Natural killer cell treated with Interleukin-12 subunit alpha and Interleukin-12 subunit beta and Interleukin-15 and Interleukin-18, amount 100 ng/mL, for 72 hours (primary cell): ENCODE results near the gene ATP7A. TPM values are rescaled to one million over a fixed set of nuclear protein-coding genes. Genes with fewer than 3 reads are reported as not detected.
"Not testable (repeated sequence)": the region's sequence is repeated elsewhere in the genome, so short reads cannot be mapped to it uniquely, and the experiment has no call there.

Experiments
- ATAC-seq, 2 donors: fragments of 150-1000 bp; cut with Tn5 transposase in 1 of 2; sonication (Bioruptor Pico), chemical (Tn5 transposase) in 1 of 2; 2 replicates each; pipeline ENCODE4 v1.10.0; 2021
- DNase-seq: peaks from one replicate; pipeline ENCODE4 v3.0.0; 2022; ENCODE audit warnings: low spot score
- H3K27ac Mint-ChIP-seq, 2 donors: 1 replicate in 1 of 2; 2 replicates in 1 of 2; pipeline ENCODE4 v1.8.0; 2022; ENCODE audit warnings: mixed read lengths in 2 of 2, mild to moderate bottlenecking in 1 of 2, moderate library complexity in 1 of 2
- H3K27me3 Mint-ChIP-seq, 2 donors: 1 replicate in 1 of 2; 2 replicates in 1 of 2; pipeline ENCODE4 v1.8.0; 2022; ENCODE audit warnings: mixed read lengths in 2 of 2
- H3K36me3 Mint-ChIP-seq: one replicate; pipeline ENCODE4 v1.8.0; 2022; ENCODE audit warnings: mixed read lengths
- H3K4me1 Mint-ChIP-seq, 2 donors: 1 replicate in 1 of 2; 2 replicates in 1 of 2; pipeline ENCODE4 v1.8.0; 2022; ENCODE audit warnings: low read depth in 2 of 2, mixed read lengths in 2 of 2, mild to moderate bottlenecking in 1 of 2
- H3K4me3 Mint-ChIP-seq: one replicate; pipeline ENCODE4 v1.8.0; 2022; ENCODE audit warnings: mixed read lengths
- H3K9me3 Mint-ChIP-seq: 2 replicates; pipeline ENCODE4 v1.8.0; 2022; ENCODE audit warnings: mixed read lengths
- total RNA-seq, 2 donors: library from RNA; stranded (reverse); gene quantifications; one replicate each; pipeline ENCODE4 v1.2.3, GENCODE V29; 2022

Gene ATP7A
- total RNA-seq = 10 to 100 TPM in 1 of 2 donors, 1 to 10 TPM in 1; 7.0 to 12.1 TPM

DNA sequence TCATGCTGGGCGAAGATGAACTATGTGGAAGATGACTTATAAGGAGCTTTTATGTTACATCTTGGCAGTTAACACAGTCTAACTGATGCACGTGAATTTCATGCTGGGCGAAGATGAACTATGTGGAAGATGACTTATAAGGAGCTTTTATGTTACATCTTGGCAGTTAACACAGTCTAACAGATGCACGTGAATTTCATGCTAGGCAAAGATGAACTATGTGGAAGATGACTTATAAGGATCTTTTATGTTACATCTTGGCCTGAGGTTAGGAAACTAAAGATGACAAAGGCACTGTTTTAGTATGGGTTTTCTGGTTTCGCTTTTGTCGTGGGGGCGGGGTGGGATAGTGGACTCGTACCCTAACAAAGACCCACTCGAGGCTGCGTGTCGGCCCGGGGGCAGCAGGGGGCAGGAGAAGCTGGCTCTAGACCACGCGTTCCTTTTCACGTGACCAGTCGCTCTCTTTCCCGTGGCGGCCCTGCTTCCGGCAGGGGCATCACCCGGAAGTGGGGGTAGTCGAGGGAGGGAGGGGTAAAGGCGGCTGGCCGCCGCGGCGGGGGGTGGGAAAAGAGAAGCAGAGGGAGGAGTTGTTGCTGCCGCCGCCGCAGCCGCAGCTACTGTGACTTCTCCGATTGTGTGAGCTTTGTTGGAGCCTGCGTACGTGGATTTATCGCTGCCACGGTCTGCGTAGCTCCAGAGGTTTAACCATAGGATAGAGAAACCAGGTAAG is at the start of gene ATP7A:
TSS of gene ATP7A (plus strand) at position 586 of the 733 bp plus-strand sequence. CDS start 60,949 bp downstream, outside the sequence.
- DNase-seq (peak; percentile 94), ATAC-seq (peak; percentile 98 to 99)
- Mint-ChIP-seq H3K36me3 (no peaks in the 10 kb centered on the region), H3K27ac (peak within 1 kb of the TSS; percentile 88 to 97), H3K27me3 (no peaks in the 10 kb centered on the region), H3K4me3 (peak within 1 kb of the TSS; percentile 98), H3K4me1 (peaks cover 7 to 19% of the 10 kb centered on the region in 2 donors), H3K9me3 (no peaks in the 10 kb centered on the region)

DNA sequence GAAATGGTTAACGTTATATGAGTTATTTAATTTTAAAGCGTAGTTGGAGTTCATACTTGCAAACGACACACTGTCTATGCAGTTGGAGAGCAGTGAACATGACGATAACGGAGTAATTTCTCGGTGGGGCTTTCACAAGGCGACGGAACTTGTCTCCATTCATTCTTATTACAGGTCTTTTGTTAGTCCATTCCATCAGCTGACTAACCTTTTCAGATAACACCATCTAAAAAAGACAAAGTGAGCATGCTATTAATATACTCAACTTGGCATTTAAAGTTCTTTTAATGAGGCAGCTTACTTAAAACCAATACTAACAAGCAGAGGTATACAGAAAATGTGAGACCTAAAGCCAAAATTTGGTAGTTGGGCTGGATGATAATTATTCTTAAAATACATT is 35.1 kb upstream of the ATP7A start:
- Mint-ChIP-seq H3K36me3 (no peaks in the 10 kb centered on the region), H3K4me1 (peaks cover 0 to 5% of the 10 kb centered on the region in 2 donors), H3K9me3 (no peaks in the 10 kb centered on the region), H3K27ac (no peak overlapping the region), H3K27me3 (no peaks in the 10 kb centered on the region), H3K4me3 (no peak overlapping the region)
- ATAC-seq = no peak
- DNase-seq = no peak

DNA sequence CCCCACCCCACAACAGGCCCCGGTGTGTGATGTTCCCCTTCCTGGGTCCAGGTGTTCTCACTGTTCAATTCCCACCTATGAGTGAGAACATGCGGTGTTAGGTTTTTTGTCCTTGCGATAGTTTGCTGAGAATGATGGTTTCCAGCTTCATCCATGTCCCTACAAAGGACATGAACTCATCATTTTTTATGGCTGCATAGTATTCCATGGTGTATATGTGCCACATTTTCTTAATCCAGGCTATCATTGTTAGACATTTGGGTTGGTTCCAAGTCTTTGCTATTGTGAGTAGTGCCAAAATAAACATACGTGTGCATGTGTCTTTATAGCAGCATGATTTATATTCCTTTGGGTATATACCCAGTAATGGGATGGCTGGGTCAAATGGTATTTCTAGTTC is 29.1 kb upstream of the ATP7A start:
- H3K9me3 Mint-ChIP-seq, H3K27me3 Mint-ChIP-seq, DNase-seq, H3K27ac Mint-ChIP-seq, ATAC-seq, H3K36me3 Mint-ChIP-seq, H3K4me1 Mint-ChIP-seq, H3K4me3 Mint-ChIP-seq: not testable (repeated sequence)

- H3K36me3 Mint-ChIP-seq = peaks cover 5% of the 10 kb centered on the region
- H3K9me3 Mint-ChIP-seq = no peaks in the 10 kb centered on the region
- H3K4me1 Mint-ChIP-seq = peaks cover 14 to 19% of the 10 kb centered on the region in 2 donors
- DNase-seq (no peak), ATAC-seq (no peak)
- peak overlapping the region; percentile 94 for H3K4me3 Mint-ChIP-seq
- no peak overlapping the region for H3K27ac Mint-ChIP-seq
- H3K27me3 Mint-ChIP-seq = peaks cover 0 to 5% of the 10 kb centered on the region in 2 donors
These were observed 17.6 kb upstream of the ATP7A start for GRCh38 chrX:77892887-77893286.

- no peaks in the 10 kb centered on the region for H3K9me3 Mint-ChIP-seq
- peaks cover 0 to 5% of the 10 kb centered on the region in 2 donors for H3K27me3 Mint-ChIP-seq
- H3K4me1 Mint-ChIP-seq = peaks cover 14 to 20% of the 10 kb centered on the region in 2 donors
- peak overlapping the region; percentile 94 for H3K4me3 Mint-ChIP-seq
- peak overlapping the region in 1 of 2 donors; percentile 99 for H3K27ac Mint-ChIP-seq
- H3K36me3 Mint-ChIP-seq = peaks cover 5% of the 10 kb centered on the region
- DNase-seq (no peak), ATAC-seq (no peak)
These were observed 16.8 kb upstream of the ATP7A start for GRCh38 chrX:77893713-77894112.

DNA sequence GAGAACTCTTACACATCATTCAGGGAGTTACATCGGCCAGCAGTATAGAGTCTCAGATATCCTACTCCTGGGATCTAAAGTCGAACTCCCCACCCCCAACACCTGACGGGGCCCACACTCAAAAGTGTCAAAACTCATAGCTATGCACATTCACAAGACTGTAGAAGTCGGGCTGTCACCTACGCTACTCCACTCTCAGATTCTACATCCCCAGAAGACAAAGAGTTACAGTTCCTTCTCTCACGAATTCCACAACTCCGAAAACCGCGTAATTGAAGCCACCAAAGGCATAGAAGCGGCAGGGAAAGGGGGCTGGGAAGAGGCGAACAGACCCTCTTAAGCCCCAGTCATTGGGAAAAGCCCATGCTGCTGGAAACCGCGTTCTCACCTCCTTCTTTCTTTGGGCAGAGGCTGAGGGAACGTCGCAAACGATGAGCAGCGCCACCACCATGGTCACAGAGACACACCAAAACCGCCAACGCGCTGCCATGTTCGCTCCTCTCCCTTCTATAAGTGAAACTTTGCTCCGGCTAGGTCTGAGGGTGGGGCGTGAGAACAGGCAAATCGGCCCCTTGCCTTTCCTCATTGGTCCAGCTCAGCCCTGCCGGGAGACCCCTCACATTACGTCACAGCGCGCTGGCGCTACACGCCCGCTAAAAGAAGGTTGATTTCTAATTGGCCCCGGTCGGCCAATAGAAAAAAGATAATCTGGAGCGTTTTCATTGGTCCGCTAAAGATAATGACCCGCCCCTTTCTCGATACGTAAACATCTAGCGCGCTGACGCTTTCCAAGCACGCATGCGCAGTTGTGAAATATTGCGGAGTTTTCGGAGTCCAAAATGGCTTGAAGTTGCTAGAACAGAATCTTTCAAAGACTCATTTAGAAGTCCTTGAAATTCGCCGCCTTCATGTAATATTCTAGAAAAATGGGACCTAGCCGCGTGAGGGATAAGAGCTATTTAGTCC is 15.3 kb upstream of the ATP7A start, which contains the start of gene MAGT1:
TSS of gene MAGT1 (minus strand) at position 515 of the 966 bp plus-strand sequence. CDS start at position 490, 25 bp downstream.
- Mint-ChIP-seq H3K9me3 (no peaks in the 10 kb centered on the region), H3K27me3 (peaks cover 0 to 5% of the 10 kb centered on the region in 2 donors), H3K36me3 (peaks cover 5% of the 10 kb centered on the region), H3K27ac (peak within 1 kb of the TSS; percentile 92 to 99), H3K4me3 (peak within 1 kb of the TSS; percentile 94), H3K4me1 (peaks cover 12 to 19% of the 10 kb centered on the region in 2 donors)
- DNase-seq = peak; percentile 93
- ATAC-seq = peak; percentile 97 to 98

DNA sequence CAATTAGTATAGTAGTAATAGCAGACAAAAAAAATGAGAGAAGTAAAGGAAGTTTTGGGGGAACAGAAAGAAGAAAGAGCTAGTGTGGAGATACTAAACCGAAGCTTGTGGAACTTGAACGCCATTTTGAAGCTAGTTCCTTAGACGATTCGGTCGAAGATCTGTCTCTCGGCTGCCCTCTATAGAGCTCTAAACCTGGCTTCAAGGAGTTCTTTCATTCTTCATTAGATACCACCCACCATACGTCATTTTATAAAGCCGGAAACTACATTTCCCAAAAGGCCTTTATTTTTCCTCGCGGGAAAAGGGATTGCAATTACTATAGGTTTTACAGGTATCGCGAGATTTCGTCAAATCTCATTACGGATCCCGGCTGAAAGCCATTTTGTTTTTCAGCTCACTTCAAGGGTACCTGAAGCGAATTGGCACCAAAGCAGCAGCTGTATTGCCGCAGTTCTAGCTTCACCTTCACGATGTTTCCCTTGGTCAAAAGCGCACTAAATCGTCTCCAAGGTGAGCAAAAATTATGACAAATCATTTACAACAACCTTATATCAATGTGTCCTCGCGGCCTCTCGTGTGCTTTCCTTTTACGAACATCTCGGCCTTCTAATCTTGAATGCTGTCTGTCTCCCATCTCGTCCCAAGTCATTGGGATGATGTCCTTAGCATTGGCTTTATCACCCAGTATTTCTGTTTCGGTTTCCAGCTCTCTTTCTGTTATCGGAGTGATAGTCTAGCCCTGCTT is 11.2 kb upstream of the ATP7A start, which contains the start of gene COX7B:
TSS of gene COX7B (plus strand) at position 388 of the 748 bp plus-strand sequence. CDS start at position 474, 86 bp downstream.
- Mint-ChIP-seq H3K9me3 (no peaks in the 10 kb centered on the region), H3K4me3 (peak within 1 kb of the TSS; percentile 98), H3K27me3 (no peaks in the 10 kb centered on the region), H3K4me1 (peaks cover 9 to 10% of the 10 kb centered on the region in 2 donors), H3K36me3 (no peaks in the 10 kb centered on the region), H3K27ac (peak within 1 kb of the TSS; percentile 94 to 97)
- ATAC-seq (peak; percentile 78 to 80), DNase-seq (peak; percentile 80)

DNA sequence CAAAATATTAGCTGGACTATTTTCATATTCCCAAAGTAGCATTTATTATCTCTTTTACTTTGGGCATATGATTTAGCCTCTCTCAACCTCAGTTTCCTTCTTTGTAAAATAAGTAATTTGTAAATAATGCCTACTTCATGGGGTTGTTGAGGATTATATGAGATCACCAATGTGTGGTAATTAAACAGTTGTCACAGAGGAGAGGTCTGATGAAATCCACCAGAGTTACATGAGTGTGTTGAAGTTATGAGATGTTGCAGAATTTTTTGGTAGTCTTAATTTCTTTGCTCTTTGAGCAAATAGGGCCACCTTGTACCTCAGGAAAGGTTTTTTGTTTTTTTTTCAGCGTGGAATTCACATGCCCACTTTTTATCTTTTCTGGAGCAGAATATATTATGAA is 9.8 kb upstream of the ATP7A start:
- H3K27me3 Mint-ChIP-seq = no peaks in the 10 kb centered on the region
- DNase-seq = no peak
- peaks cover 4 to 6% of the 10 kb centered on the region in 2 donors for H3K4me1 Mint-ChIP-seq
- no peaks in the 10 kb centered on the region for H3K36me3 Mint-ChIP-seq
- peak overlapping the region; percentile 98 for H3K4me3 Mint-ChIP-seq
- no peaks in the 10 kb centered on the region for H3K9me3 Mint-ChIP-seq
- H3K27ac Mint-ChIP-seq = peak overlapping the region; percentile 94 to 97
- no peak for ATAC-seq

DNA sequence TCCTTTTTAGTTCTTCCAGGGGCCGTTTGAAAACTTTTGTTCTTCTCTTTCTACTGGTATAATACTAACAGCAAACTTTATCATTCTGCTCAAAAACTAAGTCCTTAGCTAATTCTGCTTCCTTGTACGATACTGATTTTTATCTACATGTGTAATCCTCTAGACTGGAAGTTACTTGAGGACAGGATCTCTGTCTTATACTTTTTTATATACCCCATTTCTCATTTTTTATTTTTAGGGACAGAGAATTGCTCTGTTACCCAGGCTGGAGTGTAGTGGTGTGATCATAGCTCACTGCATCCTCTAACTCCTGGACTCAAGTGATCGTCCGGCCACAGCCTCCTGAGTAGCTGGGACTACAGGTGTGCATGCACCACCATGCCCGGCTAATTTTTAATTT is 9.0 kb upstream of the ATP7A start:
- H3K27ac Mint-ChIP-seq = peak overlapping the region; percentile 94 to 97
- H3K27me3 Mint-ChIP-seq = no peaks in the 10 kb centered on the region
- H3K4me1 Mint-ChIP-seq = peaks cover 4 to 6% of the 10 kb centered on the region in 2 donors
- H3K4me3 Mint-ChIP-seq = peak overlapping the region; percentile 98
- no peaks in the 10 kb centered on the region for H3K36me3 Mint-ChIP-seq
- H3K9me3 Mint-ChIP-seq = no peaks in the 10 kb centered on the region
- DNase-seq (no peak), ATAC-seq (no peak)

- H3K9me3 Mint-ChIP-seq = no peaks in the 10 kb centered on the region
- H3K27me3 Mint-ChIP-seq = no peaks in the 10 kb centered on the region
- ATAC-seq (no peak), DNase-seq (no peak)
- H3K27ac Mint-ChIP-seq = peak overlapping the region; percentile 52 to 81
- H3K4me1 Mint-ChIP-seq = peaks cover 15 to 20% of the 10 kb centered on the region in 2 donors
- no peaks in the 10 kb centered on the region for H3K36me3 Mint-ChIP-seq
- H3K4me3 Mint-ChIP-seq = peak overlapping the region; percentile 85
These were observed 6.9 kb downstream of the ATP7A start for GRCh38 chrX:77917294-77917933.

GRCh38 chrX:77918568-77918967 is 8.1 kb downstream of the ATP7A start:
- ATAC-seq (no peak), DNase-seq (no peak)
- no peaks in the 10 kb centered on the region for H3K9me3 Mint-ChIP-seq
- H3K27ac Mint-ChIP-seq = no peak overlapping the region
- no peaks in the 10 kb centered on the region for H3K36me3 Mint-ChIP-seq
- H3K27me3 Mint-ChIP-seq = no peaks in the 10 kb centered on the region
- peak overlapping the region; percentile 85 for H3K4me3 Mint-ChIP-seq
- peaks cover 15 to 16% of the 10 kb centered on the region in 2 donors for H3K4me1 Mint-ChIP-seq

GRCh38 chrX:77919370-77919769 is 8.9 kb downstream of the ATP7A start:
- H3K27ac Mint-ChIP-seq = peak overlapping the region; percentile 29 to 31
- not testable (repeated sequence) for H3K9me3 Mint-ChIP-seq, H3K4me3 Mint-ChIP-seq, H3K36me3 Mint-ChIP-seq, H3K27me3 Mint-ChIP-seq, DNase-seq, ATAC-seq
- H3K4me1 Mint-ChIP-seq = peaks cover 15 to 17% of the 10 kb centered on the region in 2 donors
